Psoas muscle (tissue), 8 donors: ENCODE data around the gene DNAAF1. TPM values are rescaled to one million over a fixed set of nuclear protein-coding genes. Genes with fewer than 3 reads are reported as not detected.

ENCODE experiments used
- ATAC-seq, 4 donors: fragments of 200-7000 bp; cut with Tn5 transposase; one replicate each; pipeline ENCODE4 v1.9.1; 2020; ENCODE audit warnings: moderate library complexity in 3 of 4, mild to moderate bottlenecking in 2 of 4
- DNase-seq, 2 donors: peaks; one replicate each; pipeline ENCODE4 v3.0.0-alpha.2; 2020
- H3K27ac ChIP-seq: fragments of 200-600 bp; one replicate; pipeline ENCODE4 v1.8.0; 2022
- H3K27me3 ChIP-seq, 3 donors: fragments of 200-600 bp in 1 of 3; one replicate each; pipeline versions ENCODE4 v1.6.1 to v1.8.0; 2013 to 2022; ENCODE audit warnings: low read length in 2 of 3, mild to moderate bottlenecking in 2 of 3, moderate library complexity in 1 of 3; ENCODE audit not compliant: insufficient read depth in 3 of 3
- H3K36me3 ChIP-seq, 2 donors: fragments of 200-600 bp in 1 of 2; one replicate each; pipeline versions ENCODE4 v1.6.1 to v1.8.0; 2013 to 2022; ENCODE audit warnings: low read depth in 1 of 2, mild to moderate bottlenecking in 1 of 2, moderate library complexity in 1 of 2; ENCODE audit not compliant: insufficient read depth in 1 of 2
- H3K4me1 ChIP-seq: fragments of 200-600 bp; one replicate; pipeline ENCODE4 v1.8.0; 2022
- H3K4me3 ChIP-seq: fragments of 200-600 bp; one replicate; pipeline ENCODE4 v1.8.0; 2022; ENCODE audit warnings: mild to moderate bottlenecking
- H3K9me3 ChIP-seq: fragments of 200-600 bp; one replicate; pipeline ENCODE4 v1.8.0; 2022
- WGBS, 3 donors: extraction: QIAGEN DNeasy Blood & Tissue Kit; methylation state at CpG; one replicate each; pipeline versions ENCODE4 v1.1.6 to v1.1.7; 2013; 5-methylcytosine and 5-hydroxymethylcytosine counted together
- intact Hi-C, 2 donors: fragments of 100-400 bp; cut with DNase I; formaldehyde crosslinking; loops; one replicate each; pipeline versions ENCODE4 v1.11.0 to v1.14.2; 2022
- polyA plus RNA-seq, 3 donors: library from polyadenylated mRNA; stranded (reverse); fragments of 200-250 nt; gene quantifications; one replicate each; pipeline ENCODE4 v1.2.3, GENCODE V29; 2013
- total RNA-seq, 4 donors: library from RNA; stranded (reverse); fragmentation: NEBNext Ultra II Directional in 2 of 4; extraction: Animal tissue kit (Norgen Biotek cat#: 25700) in 2 of 4; gene quantifications; one replicate each; pipeline versions ENCODE4 v1.2.1 to v1.2.4, GENCODE V29; 2021 to 2023
- TF ChIP-seq, protein P1 (sequence below): fragments of 200-600 bp; IDR thresholded peaks from one replicate; pipeline ENCODE4 v1.8.0; 2022; ENCODE audit warnings: antibody characterized with exemption
- donor health status: healthy with polysubstance abuse.
- donor health status: DM: no; HTN: no; CAD: no; lungs with moderate emphysema.
- donor health status: Bipolar disorder and iron deficiency.
- donor health status: healthy.
- donor health status: DM: yes; HTN: yes; CAD: no.
- donor health status: DM: no; HTN: no; CAD: no.
- donor health status: DM: no; HTN: no; CAD: no.
- donor health status: DM: yes; HTN: yes; CAD: no.

The DNAAF1 gene
- total and polyA plus RNA-seq, 7 donors: 0.17 to 0.44 (median 0.17) TPM; not detected in 4

- Histone ChIP-seq H3K4me3 (no peak overlapping the region), H3K36me3 (peaks cover 4 to 44% of the 10 kb centered on the region in 2 donors), H3K27ac (peak overlapping the region; percentile 19), H3K4me1 (peaks cover 23% of the 10 kb centered on the region), H3K9me3 (no peaks in the 10 kb centered on the region), H3K27me3 (no peaks in the 10 kb centered on the region)
- intact Hi-C loops: loop anchor here in 1 of 2 donors (5.0 kb wide), 1 partner anchor 39 kb away; no protein-coding TSS in a partner anchor
- ATAC-seq (peak in 1 of 4 donors; percentile 62), DNase-seq (no peak)
- TF ChIP-seq, protein P1, sequence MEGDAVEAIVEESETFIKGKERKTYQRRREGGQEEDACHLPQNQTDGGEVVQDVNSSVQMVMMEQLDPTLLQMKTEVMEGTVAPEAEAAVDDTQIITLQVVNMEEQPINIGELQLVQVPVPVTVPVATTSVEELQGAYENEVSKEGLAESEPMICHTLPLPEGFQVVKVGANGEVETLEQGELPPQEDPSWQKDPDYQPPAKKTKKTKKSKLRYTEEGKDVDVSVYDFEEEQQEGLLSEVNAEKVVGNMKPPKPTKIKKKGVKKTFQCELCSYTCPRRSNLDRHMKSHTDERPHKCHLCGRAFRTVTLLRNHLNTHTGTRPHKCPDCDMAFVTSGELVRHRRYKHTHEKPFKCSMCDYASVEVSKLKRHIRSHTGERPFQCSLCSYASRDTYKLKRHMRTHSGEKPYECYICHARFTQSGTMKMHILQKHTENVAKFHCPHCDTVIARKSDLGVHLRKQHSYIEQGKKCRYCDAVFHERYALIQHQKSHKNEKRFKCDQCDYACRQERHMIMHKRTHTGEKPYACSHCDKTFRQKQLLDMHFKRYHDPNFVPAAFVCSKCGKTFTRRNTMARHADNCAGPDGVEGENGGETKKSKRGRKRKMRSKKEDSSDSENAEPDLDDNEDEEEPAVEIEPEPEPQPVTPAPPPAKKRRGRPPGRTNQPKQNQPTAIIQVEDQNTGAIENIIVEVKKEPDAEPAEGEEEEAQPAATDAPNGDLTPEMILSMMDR: no peak
- WGBS, 3 donors: 55 to 62% (median 56%) methylated on average over 5 of the region's 5 CpGs
These were observed 41.4 kb upstream of the DNAAF1 start for GRCh38 chr16:84103678-84104077.

GRCh38 chr16:84104231-84104630 lies 40.9 kb upstream of the DNAAF1 start:
- H3K36me3 ChIP-seq: peaks cover 4 to 41% of the 10 kb centered on the region in 2 donors
- no peaks in the 10 kb centered on the region for H3K9me3 ChIP-seq
- no peaks in the 10 kb centered on the region for H3K27me3 ChIP-seq
- TF ChIP-seq, protein P1: no peak
- H3K4me1 ChIP-seq: peaks cover 29% of the 10 kb centered on the region
- WGBS, 3 donors: 76 to 84% (median 83%) methylated on average over 3 of the region's 3 CpGs
- intact Hi-C loops: loop anchor here in 1 of 2 donors (5.0 kb wide), 1 partner anchor 38 kb away; no protein-coding TSS in a partner anchor
- DNase-seq (no peak), ATAC-seq (no peak)
- H3K27ac ChIP-seq: peak overlapping the region; percentile 27
- no peak overlapping the region for H3K4me3 ChIP-seq

DNA sequence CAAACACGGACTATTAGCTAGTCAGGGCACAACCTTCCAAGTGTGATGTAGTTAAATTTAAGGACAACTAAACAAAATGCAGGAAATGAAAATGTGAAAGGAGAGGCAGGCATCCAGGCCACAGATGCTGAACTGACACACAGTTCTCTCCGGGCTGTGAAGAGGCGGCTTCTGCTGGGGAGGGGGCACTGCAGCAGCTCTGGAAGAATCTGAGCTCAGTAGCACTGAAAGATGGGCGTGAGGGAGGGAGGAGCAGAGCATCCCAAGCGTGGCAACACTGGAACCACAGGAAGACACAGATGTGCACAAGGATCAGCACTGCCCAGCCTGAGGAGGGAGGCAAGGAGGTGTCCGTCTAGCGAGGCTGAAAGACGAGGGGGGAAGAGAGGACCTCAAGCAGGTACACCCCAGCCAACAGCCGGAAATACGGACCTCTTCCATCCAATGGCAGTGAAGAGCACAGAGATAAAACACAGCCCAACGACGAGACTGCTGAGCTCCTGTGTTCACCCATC lies 39.8 kb upstream of the DNAAF1 start:
- Histone ChIP-seq H3K9me3 (no peaks in the 10 kb centered on the region), H3K36me3 (peaks cover 4 to 30% of the 10 kb centered on the region in 2 donors), H3K4me1 (peaks cover 40% of the 10 kb centered on the region), H3K4me3 (no peak overlapping the region), H3K27ac (no peak overlapping the region), H3K27me3 (no peaks in the 10 kb centered on the region)
- WGBS, 3 donors: 76 to 82% (median 78%) methylated on average over 12 of the region's 12 CpGs
- TF ChIP-seq, protein P1: no peak
- no peak for ATAC-seq
- DNase-seq: no peak
- intact Hi-C loops: no loop called here

DNA sequence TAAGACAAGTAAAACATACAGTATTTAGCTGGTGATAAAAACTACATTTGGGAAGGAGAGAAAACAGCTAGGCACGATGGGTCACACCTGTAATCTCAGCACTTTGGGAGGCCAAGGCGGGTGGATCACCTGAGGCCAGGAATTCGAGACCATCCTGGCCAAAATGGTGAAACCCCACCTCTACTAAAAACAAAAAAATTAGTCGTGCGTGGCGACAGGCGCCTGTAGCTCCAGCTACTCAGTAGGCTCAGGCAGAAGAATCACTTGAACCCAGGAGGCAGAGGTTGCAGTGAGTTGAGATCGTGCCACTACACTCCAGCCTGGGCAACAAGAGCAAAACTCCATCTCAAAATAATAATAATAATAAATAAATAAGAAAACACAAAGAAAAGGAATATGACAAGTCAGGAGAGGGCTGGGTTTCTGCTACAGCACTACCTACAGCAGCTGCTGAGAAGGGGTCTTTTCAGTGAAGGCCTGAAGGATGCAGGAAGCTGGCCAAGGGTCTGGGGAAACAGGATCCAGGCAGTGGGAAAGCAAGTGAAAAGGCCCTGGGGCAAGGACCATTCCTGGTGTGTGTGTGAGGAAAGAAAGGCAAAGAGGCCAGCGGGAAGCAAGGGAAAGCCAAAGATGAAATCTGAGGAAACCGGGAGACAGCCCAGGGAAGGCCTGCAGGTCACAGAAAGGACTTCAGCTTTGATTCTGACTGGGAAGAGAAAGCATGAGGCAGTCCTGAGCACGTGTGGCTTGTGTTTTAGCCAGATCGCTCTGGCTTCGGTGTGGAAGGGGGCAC lies 39.0 kb upstream of the DNAAF1 start:
- no peak for DNase-seq
- Histone ChIP-seq H3K4me1 (peaks cover 40% of the 10 kb centered on the region), H3K4me3 (no peak overlapping the region), H3K9me3 (no peaks in the 10 kb centered on the region), H3K27ac (peak overlapping the region; percentile 7), H3K27me3 (no peaks in the 10 kb centered on the region), H3K36me3 (peaks cover 4 to 28% of the 10 kb centered on the region in 2 donors)
- intact Hi-C loops: no loop called here
- WGBS, 3 donors: 78 to 88% (median 82%) methylated on average over 13 of the region's 13 CpGs
- no peak for ATAC-seq
- TF ChIP-seq, protein P1: no peak
